Osteoblast (primary cell): ENCODE measurements around the gene ZMYM2. TPM values are rescaled to one million over a fixed set of nuclear protein-coding genes. Genes with fewer than 3 reads are reported as not detected.
A peak's percentile ranks its signal among the peaks of the same experiment; 100 is the strongest.

ENCODE experiments used
- DNase-seq: peaks from one replicate; pipeline ENCODE4 v3.0.0; 2011; ENCODE audit warnings: low spot score, mixed read lengths; ENCODE audit not compliant: insufficient read length; ENCODE audit errors: missing footprints
- H2AFZ ChIP-seq: 2 replicates; pipeline ENCODE4 v1.6.0; 2011; ENCODE audit warnings: mild to moderate bottlenecking, low read length
- H3K27ac ChIP-seq: 2 replicates; pipeline ENCODE4 v1.5.1; 2011; ENCODE audit warnings: mild to moderate bottlenecking, low read depth, low read length, moderate library complexity
- H3K27me3 ChIP-seq: 2 replicates; pipeline ENCODE4 v1.6.0; 2012; ENCODE audit warnings: mild to moderate bottlenecking, control low read depth, inconsistent platforms, low read length, moderate library complexity; ENCODE audit not compliant: insufficient read depth
- H3K36me3 ChIP-seq: 2 replicates; pipeline ENCODE4 v1.5.1; 2011; ENCODE audit warnings: mild to moderate bottlenecking, low read length, control low read depth, moderate library complexity; ENCODE audit not compliant: insufficient read depth
- H3K4me1 ChIP-seq: 2 replicates; pipeline ENCODE4 v1.5.1; 2011; ENCODE audit warnings: mild to moderate bottlenecking, low read length, control low read depth, moderate library complexity; ENCODE audit not compliant: insufficient read depth
- H3K4me2 ChIP-seq: 2 replicates; pipeline ENCODE4 v1.6.0; 2011; ENCODE audit warnings: mild to moderate bottlenecking, low read length; ENCODE audit not compliant: insufficient read depth
- H3K4me3 ChIP-seq: fragments of 200-600 bp; sonication (generic); 3 replicates; pipeline ENCODE4 v1.5.1; 2012; ENCODE audit warnings: mild to moderate bottlenecking, low read length, inconsistent platforms; ENCODE audit not compliant: insufficient read depth
- H3K79me2 ChIP-seq: 2 replicates; pipeline ENCODE4 v1.6.0; 2012; ENCODE audit warnings: mild to moderate bottlenecking, low read length, control low read depth, inconsistent platforms; ENCODE audit not compliant: insufficient read depth
- H3K9me3 ChIP-seq: 2 replicates; pipeline ENCODE4 v1.5.1; 2011; ENCODE audit warnings: low read depth, low read length, control low read depth
- H4K20me1 ChIP-seq: 2 replicates; pipeline ENCODE4 v1.6.0; 2012; ENCODE audit warnings: mild to moderate bottlenecking, low read length, control low read depth; ENCODE audit not compliant: insufficient read depth
- CTCF ChIP-seq: IDR thresholded peaks from 2 replicates; pipeline ENCODE4 v1.5.1; 2011; ENCODE audit warnings: mild to moderate bottlenecking, low read depth, low read length, moderate library complexity; ENCODE audit errors: extremely low read depth
- total RNA-seq: library from RNA; depleted of rRNA; stranded (reverse); fragments of >200 nt; gene quantifications from 2 replicates; pipeline ENCODE4 v1.2.3, GENCODE V29; 2012

ZMYM2 gene
- total RNA-seq, 1 donor = 65.5 TPM

- no peaks in the 10 kb centered on the region for H4K20me1 ChIP-seq
- peak overlapping the region; percentile 90 for H3K4me2 ChIP-seq
- H3K27me3 ChIP-seq = peaks cover 19% of the 10 kb centered on the region
- H3K4me3 ChIP-seq = peak overlapping the region; percentile 78
- peaks cover 24% of the 10 kb centered on the region for H3K4me1 ChIP-seq
- H2AFZ ChIP-seq = peak overlapping the region; percentile 95
- H3K9me3 ChIP-seq = no peaks in the 10 kb centered on the region
- peak overlapping the region; percentile 55 for H3K27ac ChIP-seq
- no peak for TF ChIP-seq CTCF
- H3K36me3 ChIP-seq = no peaks in the 10 kb centered on the region
- H3K79me2 ChIP-seq = no peaks in the 10 kb centered on the region
- no peak for DNase-seq
Observed at GRCh38 chr13:20127262-20127561, 168.7 kb downstream of the ZMYM2 start.

- no peaks in the 10 kb centered on the region for H4K20me1 ChIP-seq
- peaks cover 24% of the 10 kb centered on the region for H3K4me1 ChIP-seq
- H3K4me2 ChIP-seq = peak overlapping the region; percentile 90
- peak overlapping the region; percentile 95 for H2AFZ ChIP-seq
- H3K4me3 ChIP-seq = peak overlapping the region; percentile 78
- DNase-seq = peak; percentile 86
- no peaks in the 10 kb centered on the region for H3K9me3 ChIP-seq
- H3K27ac ChIP-seq = peak overlapping the region; percentile 55
- TF ChIP-seq CTCF = peak; percentile 31
- no peaks in the 10 kb centered on the region for H3K79me2 ChIP-seq
- peaks cover 22% of the 10 kb centered on the region for H3K27me3 ChIP-seq
- H3K36me3 ChIP-seq = no peaks in the 10 kb centered on the region
Observed at GRCh38 chr13:20127562-20128458, 169.3 kb downstream of the ZMYM2 start.

GRCh38 chr13:20128459-20128931 lies 170.0 kb downstream of the ZMYM2 start:
- Histone ChIP-seq H2AFZ (peak overlapping the region; percentile 95), H3K27ac (no peak overlapping the region), H3K4me2 (peak overlapping the region; percentile 90), H3K36me3 (no peaks in the 10 kb centered on the region), H3K79me2 (no peaks in the 10 kb centered on the region), H4K20me1 (no peaks in the 10 kb centered on the region), H3K4me3 (peak overlapping the region; percentile 78), H3K27me3 (peaks cover 22% of the 10 kb centered on the region), H3K9me3 (no peaks in the 10 kb centered on the region), H3K4me1 (peaks cover 24% of the 10 kb centered on the region)
- TF ChIP-seq CTCF = no peak
- no peak for DNase-seq

GRCh38 chr13:20129076-20129475 lies 170.5 kb downstream of the ZMYM2 start:
- Histone ChIP-seq H3K4me2 (peak overlapping the region; percentile 90), H3K4me3 (no peak overlapping the region), H3K27ac (no peak overlapping the region), H3K36me3 (no peaks in the 10 kb centered on the region), H3K9me3 (no peaks in the 10 kb centered on the region), H3K4me1 (peaks cover 24% of the 10 kb centered on the region), H2AFZ (no peak overlapping the region), H3K79me2 (no peaks in the 10 kb centered on the region), H3K27me3 (peaks cover 22% of the 10 kb centered on the region), H4K20me1 (no peaks in the 10 kb centered on the region)
- DNase-seq = no peak
- TF ChIP-seq CTCF = no peak
